Measurements from ENCODE around the gene MEIS2.

- TF ChIP-seq CTCF (IDR thresholded peaks at IDR 0.05; ENCODE audit: insufficient read depth, low read depth, low read length), result no peak
- TF ChIP-seq EZH2 (IDR thresholded peaks at IDR 0.05; ENCODE audit: insufficient read depth, low read length), result no peak
Observed at GRCh38 chr15:36994790-36995189, 105.6 kb downstream of the MEIS2 start.

Measured in astrocyte (in vitro differentiated cells and primary cell).